Activated CD8-positive, alpha-beta memory T cell treated with anti-CD3 and anti-CD28 coated beads, Interleukin-2, amount 50 U/mL, for 1 hour (primary cell): ENCODE results near the gene TEKT1.
"Not testable (repeated sequence)": the region's sequence is repeated elsewhere in the genome, so short reads cannot be mapped to it uniquely, and the experiment has no call there.

Source experiments
- DNase-seq: peaks from one replicate; pipeline ENCODE4 v3.0.0-alpha.2; 2020; ENCODE audit errors: extremely low read depth

Gene TEKT1

GRCh38 chr17:6815775-6816174 is 15.8 kb downstream of the TEKT1 start:
- DNase-seq, result no peak

DNA sequence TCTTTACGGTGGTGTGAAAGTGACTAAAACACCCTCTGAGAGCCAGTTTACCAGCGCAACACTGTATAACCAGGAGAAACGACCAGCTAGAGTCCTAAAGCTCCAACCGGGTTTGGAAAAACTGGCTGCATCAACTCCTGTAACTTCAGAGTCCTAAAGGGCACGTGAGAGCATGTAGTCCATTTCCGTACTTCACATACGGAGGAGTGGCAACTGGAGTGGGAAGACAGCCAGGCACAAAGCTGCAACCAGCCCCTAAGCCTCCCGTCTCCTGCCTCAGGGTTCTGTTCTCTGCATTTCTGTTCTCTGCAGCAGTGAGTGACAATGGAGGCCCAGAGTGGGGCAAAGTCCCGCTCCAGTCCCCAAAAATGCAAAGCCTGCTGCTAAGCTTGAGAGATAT is 19.2 kb downstream of the TEKT1 start:
- DNase-seq, result no peak

GRCh38 chr17:6811510-6811909 is 20.0 kb downstream of the TEKT1 start:
- DNase-seq, result no peak

GRCh38 chr17:6800422-6801027 is 31.0 kb downstream of the TEKT1 start:
- no peak for DNase-seq

DNA sequence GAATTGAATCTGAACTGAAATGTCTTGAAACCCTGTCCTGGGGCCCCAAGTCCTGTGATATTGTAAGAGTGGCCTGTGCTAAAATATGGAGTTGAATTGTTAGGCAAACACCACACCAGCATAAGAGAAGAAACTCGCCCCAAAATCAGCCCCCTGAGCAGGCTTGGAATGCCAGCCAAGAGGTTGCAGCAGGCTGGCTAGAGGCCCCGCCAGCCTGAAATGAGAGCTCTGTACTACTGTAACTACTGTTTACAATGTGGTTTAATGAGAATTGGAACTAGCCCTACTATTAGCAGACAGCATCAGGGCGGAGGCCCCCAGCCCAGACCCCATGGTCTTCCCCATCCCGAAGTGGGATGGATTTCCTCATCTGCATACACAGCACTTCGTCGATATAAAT is 31.8 kb downstream of the TEKT1 start:
- no peak for DNase-seq

DNA sequence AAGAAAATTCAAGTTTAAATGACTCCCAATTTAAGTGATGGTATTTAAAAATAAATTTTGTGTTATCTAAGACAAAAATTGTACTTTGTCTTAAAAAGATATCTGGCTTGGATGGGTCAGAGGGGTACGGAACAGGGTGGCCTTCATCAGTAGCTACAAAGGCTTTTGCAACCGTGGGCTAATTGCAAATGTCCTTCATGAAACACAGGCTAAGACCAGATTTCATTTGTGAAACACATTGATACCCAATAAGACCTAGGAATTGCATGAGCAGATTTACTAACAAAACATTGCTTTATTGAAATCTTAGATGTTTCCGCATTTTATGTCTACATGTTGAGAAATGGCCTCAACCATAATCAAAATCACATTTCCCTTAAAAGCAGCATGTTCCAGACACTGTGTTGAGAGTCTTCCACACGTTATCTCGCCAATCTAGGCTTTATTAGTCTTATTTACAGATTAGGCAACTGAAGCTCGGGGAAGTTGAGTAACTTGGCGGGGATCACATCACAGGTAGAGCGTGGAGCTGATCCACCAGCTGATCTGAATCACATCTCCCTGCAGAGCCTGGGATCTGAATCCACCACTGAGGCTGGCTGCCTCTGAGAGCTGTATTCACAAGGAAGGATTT is 33.7 kb downstream of the TEKT1 start:
- no peak for DNase-seq

- no peak for DNase-seq
Observed at GRCh38 chr17:6796887-6797490, 34.5 kb downstream of the TEKT1 start.

GRCh38 chr17:6796017-6796886 is 35.3 kb downstream of the TEKT1 start:
- DNase-seq, result no peak

GRCh38 chr17:6793748-6794493 is 37.6 kb downstream of the TEKT1 start:
- no peak for DNase-seq

DNA sequence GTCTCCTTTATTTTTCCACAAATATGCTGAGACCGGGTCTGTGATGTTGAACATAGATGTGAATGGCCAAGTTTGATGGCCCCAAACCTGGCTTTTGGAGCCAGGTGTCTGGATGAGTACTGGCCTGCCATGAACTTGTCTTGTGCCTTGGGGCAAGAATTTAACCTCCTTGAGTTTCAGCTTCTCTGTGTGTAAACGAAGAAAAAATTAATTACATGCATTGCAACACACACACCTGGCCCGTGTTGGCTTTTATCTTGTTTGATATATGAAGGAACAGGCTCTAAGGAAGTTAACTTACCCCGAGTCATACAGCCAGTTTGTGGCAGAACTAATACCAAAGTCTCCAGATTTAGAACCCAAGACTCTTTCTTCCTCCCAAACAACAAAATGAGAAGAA is 42.4 kb downstream of the TEKT1 start:
- no peak for DNase-seq

GRCh38 chr17:6787081-6787693 is 44.3 kb downstream of the TEKT1 start:
- no peak for DNase-seq

DNA sequence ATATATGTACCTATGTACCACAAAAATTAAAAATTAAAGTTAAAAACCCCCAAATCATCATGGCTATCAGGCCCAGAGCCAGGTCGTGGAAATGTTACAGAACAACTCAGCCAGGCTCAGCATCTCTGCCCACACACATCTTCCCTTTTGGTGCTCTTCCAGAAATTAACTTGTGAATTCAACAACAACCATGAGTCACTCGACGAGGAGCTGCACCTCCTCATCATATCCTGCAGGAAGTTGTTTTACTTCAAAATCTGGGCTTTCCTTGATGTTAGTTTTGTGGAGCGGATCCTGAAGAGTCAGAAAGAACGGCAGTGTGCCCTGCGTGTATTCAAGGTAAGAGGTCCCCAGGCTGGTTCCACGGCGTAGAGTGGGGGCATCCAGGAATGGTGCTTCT is 44.9 kb downstream of the TEKT1 start:
- DNase-seq, result no peak

GRCh38 chr17:6782244-6782643 is 49.3 kb downstream of the TEKT1 start:
- no peak for DNase-seq

- no peak for DNase-seq
Observed at GRCh38 chr17:6780886-6781285, 50.6 kb downstream of the TEKT1 start.

GRCh38 chr17:6780001-6780400 is 51.5 kb downstream of the TEKT1 start:
- DNase-seq, result no peak

DNA sequence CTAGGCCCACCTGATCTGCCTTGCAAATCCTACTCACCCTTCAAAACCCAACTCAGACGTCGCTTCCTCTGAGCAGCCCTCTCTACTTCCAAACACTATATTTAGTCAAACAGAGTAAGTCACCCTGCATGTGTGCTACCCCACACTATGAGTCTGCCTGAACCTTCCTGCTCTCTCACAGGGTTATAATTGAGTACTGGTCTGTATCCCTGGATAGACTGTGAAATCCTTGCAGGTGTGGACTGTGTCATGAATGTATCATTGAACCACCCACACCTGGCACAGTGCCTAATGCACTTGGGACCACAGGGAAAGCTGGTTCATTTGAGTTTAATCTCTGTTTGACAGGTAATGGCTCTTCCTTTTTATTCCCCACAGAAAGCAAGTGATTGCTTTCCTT is 52.1 kb downstream of the TEKT1 start:
- no peak for DNase-seq

DNA sequence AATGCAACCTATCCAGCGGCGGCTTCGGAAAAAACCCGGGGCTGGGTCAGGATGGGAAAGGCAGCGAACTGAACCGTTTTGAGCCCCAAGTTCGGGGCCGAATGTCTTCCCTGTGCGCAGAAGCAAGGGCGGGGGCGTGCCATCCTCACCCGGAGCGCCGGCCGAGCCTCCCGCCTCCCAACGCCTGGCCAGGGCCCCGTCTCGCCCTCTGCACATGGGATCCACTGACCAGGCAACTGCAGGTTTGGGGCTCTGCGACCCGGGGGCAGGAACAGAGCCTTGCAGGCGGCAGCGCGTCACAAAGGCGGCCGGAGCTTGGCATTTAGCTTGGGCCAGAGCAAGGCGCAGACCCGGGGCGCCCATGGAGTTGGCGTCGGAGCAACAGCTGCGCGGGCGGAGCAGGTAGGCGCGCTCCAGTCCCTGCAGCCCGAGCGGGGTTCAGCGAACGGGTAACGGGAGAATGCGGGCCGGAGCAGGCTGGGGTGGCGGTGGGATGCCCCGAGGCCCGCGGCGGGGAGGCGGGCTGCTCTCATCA is 55.6 kb downstream of the TEKT1 start, which contains the start of gene FBXO39:
Gene FBXO39, plus strand, starts transcription at position 345 of the 535 bp plus-strand sequence. CDS start 3,654 bp downstream, outside the sequence.
- DNase-seq, result no peak

DNA sequence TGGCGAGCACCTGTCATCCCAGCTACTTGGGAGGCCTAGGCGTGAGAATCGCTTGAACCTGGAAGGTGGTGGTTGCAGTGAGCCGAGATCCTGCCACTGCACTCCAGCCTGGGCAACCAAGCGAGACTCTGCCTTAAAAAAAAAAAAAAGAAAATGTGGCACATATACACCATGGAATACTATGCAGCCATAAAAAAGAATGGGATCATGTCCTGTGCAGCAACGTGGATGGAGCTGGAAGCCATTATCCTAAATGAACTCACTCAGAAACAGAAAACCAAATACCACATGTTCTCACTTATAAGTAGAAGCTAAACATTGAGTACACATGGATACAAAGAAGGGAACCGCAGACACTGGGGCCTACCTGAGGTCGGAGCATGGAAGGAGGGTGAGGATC is 56.6 kb downstream of the TEKT1 start:
- DNase-seq, result not testable (repeated sequence)

- DNase-seq, result no peak
Observed at GRCh38 chr17:6772016-6772415, 59.5 kb downstream of the TEKT1 start.

DNA sequence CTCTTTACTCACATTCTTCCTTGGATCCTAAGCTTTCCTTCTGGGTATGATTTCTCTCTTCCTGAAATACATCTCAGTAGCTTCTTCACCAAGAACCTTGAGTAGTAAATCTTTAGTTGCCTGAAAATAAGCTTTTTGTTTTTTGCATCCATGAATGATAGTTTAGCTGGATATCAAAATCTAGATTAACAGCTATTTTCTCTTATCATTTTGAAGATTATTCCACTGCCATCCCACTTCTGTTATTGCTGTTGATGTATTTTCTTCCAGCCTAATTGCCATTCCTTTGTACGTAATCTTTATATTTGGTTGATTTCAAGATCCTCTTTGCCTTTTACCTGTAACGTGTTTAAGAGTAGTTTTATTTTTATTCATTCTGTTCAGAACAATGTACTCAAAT is 63.1 kb downstream of the TEKT1 start:
- DNase-seq, result no peak

GRCh38 chr17:6761779-6762178 is 69.8 kb downstream of the TEKT1 start:
- no peak for DNase-seq
